Loucy (cell line): ENCODE data around the gene RTF1.

Source experiments
- EZH2phosphoT487 ChIP-seq: fragments of 200-600 bp; IDR thresholded peaks from 2 replicates; pipeline ENCODE4 v1.6.1; 2018; ENCODE audit warnings: antibody characterized with exemption, mild to moderate bottlenecking, moderate library complexity, borderline replicate concordance
- TF ChIP-seq, protein P1 (sequence below): fragments of 200-600 bp; sonication (generic); conservative IDR thresholded peaks from 2 replicates; pipeline ENCODE4 v1.5.1; 2014; ENCODE audit warnings: mild to moderate bottlenecking, antibody characterized with exemption, low read length

DNA sequence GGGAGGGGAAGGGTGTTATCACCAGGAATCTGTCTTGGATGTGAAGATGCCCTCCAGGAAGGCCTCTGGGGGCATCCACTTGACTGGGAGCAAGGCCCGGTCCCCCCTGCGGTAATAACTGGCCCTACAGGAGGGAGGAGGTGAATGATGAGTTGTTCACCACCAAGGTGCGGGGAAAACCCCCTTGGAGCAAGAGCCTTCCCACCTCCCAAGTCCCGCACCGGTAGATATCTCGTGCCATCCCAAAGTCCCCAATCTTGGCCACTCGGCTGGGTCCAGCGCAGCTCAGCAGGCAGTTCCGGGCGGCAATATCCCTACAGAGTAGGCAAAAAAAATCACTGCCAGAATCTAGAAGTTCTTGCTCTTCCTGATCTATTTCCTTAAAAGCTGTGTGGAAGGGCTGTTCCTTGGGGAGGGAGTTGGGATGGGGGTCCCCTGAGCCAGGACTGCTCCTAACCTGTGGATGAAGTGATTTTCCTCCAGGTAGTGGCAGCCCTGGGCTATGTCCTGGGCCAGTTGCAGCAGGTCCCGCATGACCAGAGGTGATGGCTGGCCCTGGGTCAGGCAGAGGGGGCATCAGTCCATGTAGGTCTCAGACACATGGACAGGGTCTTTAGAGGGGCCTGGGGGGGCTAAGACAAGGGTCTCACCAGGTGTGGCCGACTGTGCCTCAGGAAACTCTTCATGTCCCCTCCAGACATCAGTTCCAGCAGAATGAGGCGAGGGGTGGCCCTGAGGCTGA, 88.0 kb downstream of the RTF1 start:
- TF ChIP-seq, protein P1, sequence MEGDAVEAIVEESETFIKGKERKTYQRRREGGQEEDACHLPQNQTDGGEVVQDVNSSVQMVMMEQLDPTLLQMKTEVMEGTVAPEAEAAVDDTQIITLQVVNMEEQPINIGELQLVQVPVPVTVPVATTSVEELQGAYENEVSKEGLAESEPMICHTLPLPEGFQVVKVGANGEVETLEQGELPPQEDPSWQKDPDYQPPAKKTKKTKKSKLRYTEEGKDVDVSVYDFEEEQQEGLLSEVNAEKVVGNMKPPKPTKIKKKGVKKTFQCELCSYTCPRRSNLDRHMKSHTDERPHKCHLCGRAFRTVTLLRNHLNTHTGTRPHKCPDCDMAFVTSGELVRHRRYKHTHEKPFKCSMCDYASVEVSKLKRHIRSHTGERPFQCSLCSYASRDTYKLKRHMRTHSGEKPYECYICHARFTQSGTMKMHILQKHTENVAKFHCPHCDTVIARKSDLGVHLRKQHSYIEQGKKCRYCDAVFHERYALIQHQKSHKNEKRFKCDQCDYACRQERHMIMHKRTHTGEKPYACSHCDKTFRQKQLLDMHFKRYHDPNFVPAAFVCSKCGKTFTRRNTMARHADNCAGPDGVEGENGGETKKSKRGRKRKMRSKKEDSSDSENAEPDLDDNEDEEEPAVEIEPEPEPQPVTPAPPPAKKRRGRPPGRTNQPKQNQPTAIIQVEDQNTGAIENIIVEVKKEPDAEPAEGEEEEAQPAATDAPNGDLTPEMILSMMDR: no peak
- no peak for TF ChIP-seq EZH2phosphoT487
